Adrenal gland (tissue), 12 donors: ENCODE results near the gene INS. TPM values are rescaled to one million over a fixed set of nuclear protein-coding genes. Genes with fewer than 3 reads are reported as not detected.
"Not testable (repeated sequence)": the region's sequence is repeated elsewhere in the genome, so short reads cannot be mapped to it uniquely, and the experiment has no call there.

Experiments
- DNase-seq, 7 donors: peaks; one replicate each; pipeline ENCODE4 v3.0.0-alpha.2; 2019 to 2020
- H3K27ac ChIP-seq, 5 donors: fragments of 200-600 bp; sonication (generic) in 4 of 5; 1 replicate in 3 of 5; 2 replicates in 2 of 5; pipeline versions ENCODE4 v1.5.1 to v1.8.0; 2016 to 2020; ENCODE audit warnings: mild to moderate bottlenecking in 1 of 5
- H3K27me3 ChIP-seq: fragments of 200-600 bp; 2 replicates; pipeline ENCODE4 v1.8.0; 2021
- H3K36me3 ChIP-seq, 2 donors: fragments of 200-600 bp; replicated peaks in 1 of 2; 1 replicate in 1 of 2; 2 replicates in 1 of 2; pipeline versions ENCODE4 v1.5.1 to v1.8.0; 2018 to 2022
- H3K4me1 ChIP-seq, 2 donors: fragments of 200-600 bp; replicated peaks in 1 of 2; 1 replicate in 1 of 2; 2 replicates in 1 of 2; pipeline versions ENCODE4 v1.5.1 to v1.8.0; 2018 to 2021
- H3K4me3 ChIP-seq, 4 donors: fragments of 200-600 bp; sonication (generic) in 3 of 4; one replicate each; pipeline ENCODE4 v1.5.1; 2016 to 2018
- H3K9me3 ChIP-seq, 3 donors: fragments of 200-600 bp; sonication (generic) in 1 of 3; replicated peaks in 1 of 3; 1 replicate in 2 of 3; 2 replicates in 1 of 3; pipeline versions ENCODE4 v1.5.1 to v1.8.0; 2016 to 2021
- CTCF ChIP-seq, 6 experiments: fragments of 450-650 bp in 4 of 6; fragments of 200-600 bp in 2 of 6; sonication (generic) in 1 of 6; IDR thresholded peaks; 1 replicate in 5 of 6; 2 replicates in 1 of 6; pipeline versions ENCODE4 v1.5.1 to v1.8.0; 2016 to 2021; ENCODE audit warnings: antibody characterized with exemption in 6 of 6, mild to moderate bottlenecking in 2 of 6, moderate library complexity in 1 of 6
- POLR2A ChIP-seq, 2 donors: fragments of 450-650 bp; IDR thresholded peaks; one replicate each; pipeline ENCODE4 v1.6.1; 2017; ENCODE audit warnings: antibody characterized with exemption in 2 of 2, mild to moderate bottlenecking in 2 of 2, moderate library complexity in 1 of 2
- WGBS, 4 donors: extraction: QIAGEN DNeasy Blood & Tissue Kit in 2 of 4; methylation state at CpG; one replicate each; pipeline versions ENCODE4 v1.1.5 to v1.1.7; 2013 to 2017; 5-methylcytosine and 5-hydroxymethylcytosine counted together
- intact Hi-C, 2 donors: fragments of 100-400 bp; cut with DNase I; formaldehyde crosslinking; loops; one replicate each; pipeline versions ENCODE4 v1.14.1 to v1.15.0; 2022 to 2023
- polyA plus RNA-seq, 3 donors: library from polyadenylated mRNA; stranded (reverse); fragments of 200-250 nt in 2 of 3; fragments of 350-450 nt in 1 of 3; fragmentation: Illumina TruSeq in 1 of 3; extraction: RNeasy Lipid Tissue Mini Kit (QIAGEN cat#74804) in 1 of 3; gene quantifications; one replicate each; pipeline ENCODE4 v1.2.3, GENCODE V29; 2013 to 2014
- total RNA-seq, 9 donors: library from RNA; depleted of rRNA in 4 of 9; stranded (reverse); fragments of >200 nt in 4 of 9; fragments of 120-200 nt in 1 of 9; fragmentation: NEBNext Ultra II Directional in 1 of 9; extraction: Animal tissue kit (Norgen Biotek cat#: 25700) in 1 of 9; gene quantifications; one replicate each; pipeline versions ENCODE4 v1.1.0 to v1.2.4, GENCODE V29; 2013 to 2023
- donor health status: healthy with polysubstance abuse.
- donor health status: Bipolar disorder and iron deficiency.
- donor health status: DM: yes; HTN: yes; CAD: no.
- donor health status: DM: no; HTN: no; CAD: no.
- donor health status: DM: no; HTN: no; CAD: no.
- donor health status: DM: yes; HTN: yes; CAD: no.

The INS gene
- total and polyA plus RNA-seq, 12 donors = 0.72 to 45.2 (median 6.5) TPM; not detected in 8

DNA sequence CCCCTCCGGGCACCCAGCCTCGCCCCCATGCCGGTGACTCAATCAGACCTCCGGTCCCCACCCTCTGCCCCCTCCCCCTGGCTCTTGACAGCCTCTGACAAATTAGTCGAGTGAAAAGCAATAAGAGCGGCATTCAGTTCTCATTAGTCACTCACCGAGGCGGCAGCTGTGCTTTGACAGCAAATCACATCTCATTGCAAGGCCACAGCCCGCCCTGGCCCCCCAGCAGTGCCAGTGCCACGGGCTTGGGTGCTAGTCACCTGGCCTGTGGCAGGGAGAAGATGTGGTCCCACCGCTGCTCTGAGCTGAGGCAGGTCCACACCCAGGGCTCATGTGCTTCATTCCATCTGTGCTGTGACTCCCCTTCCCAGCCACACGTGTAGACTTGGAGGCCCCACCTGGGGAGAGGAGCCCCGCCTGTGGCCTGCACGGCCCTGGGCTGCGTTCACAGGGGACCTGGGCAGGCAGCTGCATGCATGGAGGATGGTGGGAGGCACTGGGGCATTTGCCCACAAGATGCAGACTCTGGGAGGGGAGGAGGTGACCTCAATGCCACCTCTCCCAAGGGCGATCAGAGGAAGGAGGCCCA is 18.0 kb upstream of the INS start:
- Histone ChIP-seq H3K36me3 (no peaks in the 10 kb centered on the region), H3K27ac (no peak overlapping the region), H3K27me3 (peaks cover 11% of the 10 kb centered on the region), H3K4me1 (no peaks in the 10 kb centered on the region), H3K9me3 (no peaks in the 10 kb centered on the region), H3K4me3 (no peak overlapping the region)
- no peak for DNase-seq
- intact Hi-C loops = no loop called here
- 33 to 44% (median 40%) methylated on average over 11 to 16 of the region's 16 CpGs for WGBS, 4 donors
- TF ChIP-seq POLR2A (IDR thresholded peaks at IDR 0.05) (no peak), CTCF (IDR thresholded peaks at IDR 0.05) (no peak)

DNA sequence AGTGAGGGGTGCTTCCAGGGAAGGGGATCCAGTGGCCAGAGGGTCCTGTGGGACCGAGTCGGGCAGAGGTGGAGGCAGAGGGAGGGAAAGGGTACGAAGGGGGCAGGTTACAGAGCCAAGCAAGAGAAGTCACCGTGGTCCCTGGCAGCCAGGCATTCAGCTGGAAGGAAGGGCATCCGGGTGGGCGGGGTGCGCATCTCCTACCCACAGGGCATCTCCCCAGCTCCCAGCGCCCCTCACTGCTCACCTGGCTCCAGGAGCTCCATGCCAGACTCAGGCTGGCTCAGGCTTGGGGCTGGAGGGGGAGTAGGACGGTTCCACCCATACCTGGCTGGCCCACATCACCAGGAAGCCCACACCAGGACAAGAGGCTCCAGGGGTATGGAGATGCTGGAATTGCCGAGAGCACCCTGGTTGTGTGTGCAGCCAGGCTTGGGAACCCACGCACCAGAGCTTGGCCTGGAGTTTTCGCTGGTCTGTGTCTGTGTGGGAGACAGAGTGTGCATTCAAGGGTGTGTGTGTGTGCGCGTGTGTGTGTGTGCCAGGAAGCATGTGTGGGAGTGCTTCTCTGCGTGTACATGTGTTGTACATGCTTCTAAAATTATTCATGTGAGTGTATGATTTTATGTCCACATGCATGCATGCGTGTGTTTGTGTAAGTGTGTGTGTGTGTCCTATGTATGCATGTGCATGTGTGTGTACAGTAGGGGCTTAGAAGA is 17.2 kb upstream of the INS start:
- H3K4me3 ChIP-seq, H3K36me3 ChIP-seq, H3K9me3 ChIP-seq, intact Hi-C loops, DNase-seq, H3K4me1 ChIP-seq, H3K27ac ChIP-seq: not testable (repeated sequence)
- H3K27me3 ChIP-seq = peaks cover 11% of the 10 kb centered on the region
- WGBS, 4 donors = 65 to 85% (median 80%) methylated on average over 10 to 15 of the region's 16 CpGs

DNA sequence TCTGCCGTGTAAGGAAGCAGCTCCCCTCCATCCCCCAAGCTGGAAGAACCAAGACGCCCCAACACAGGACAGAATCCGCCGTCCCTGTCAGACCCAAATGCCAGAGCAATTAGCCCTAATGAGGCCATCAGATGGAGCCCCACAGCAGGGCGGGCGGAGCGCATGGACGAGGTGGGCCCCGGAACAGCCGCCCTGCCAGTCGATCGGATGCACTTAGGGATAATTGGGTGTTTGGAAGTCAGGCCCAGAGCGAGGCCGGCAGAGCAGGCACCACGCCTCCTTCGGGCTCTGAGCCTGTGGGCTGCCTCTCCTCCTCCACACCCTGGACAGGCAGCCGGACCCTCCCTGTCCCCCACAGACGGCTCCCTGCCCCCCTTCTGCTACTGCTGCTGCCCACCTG is 16.1 kb upstream of the INS start:
- intact Hi-C loops = no loop called here
- Histone ChIP-seq H3K4me1 (no peaks in the 10 kb centered on the region), H3K36me3 (no peaks in the 10 kb centered on the region), H3K9me3 (no peaks in the 10 kb centered on the region), H3K27ac (peak overlapping the region in 1 of 5 donors; percentile 26), H3K4me3 (no peak overlapping the region), H3K27me3 (peaks cover 11% of the 10 kb centered on the region)
- 53 to 69% (median 62%) methylated on average over 7 to 18 of the region's 18 CpGs for WGBS, 4 donors
- no peak for DNase-seq
- TF ChIP-seq POLR2A (IDR thresholded peaks at IDR 0.05) = no peak
- no peak for TF ChIP-seq CTCF (IDR thresholded peaks at IDR 0.05)

DNA sequence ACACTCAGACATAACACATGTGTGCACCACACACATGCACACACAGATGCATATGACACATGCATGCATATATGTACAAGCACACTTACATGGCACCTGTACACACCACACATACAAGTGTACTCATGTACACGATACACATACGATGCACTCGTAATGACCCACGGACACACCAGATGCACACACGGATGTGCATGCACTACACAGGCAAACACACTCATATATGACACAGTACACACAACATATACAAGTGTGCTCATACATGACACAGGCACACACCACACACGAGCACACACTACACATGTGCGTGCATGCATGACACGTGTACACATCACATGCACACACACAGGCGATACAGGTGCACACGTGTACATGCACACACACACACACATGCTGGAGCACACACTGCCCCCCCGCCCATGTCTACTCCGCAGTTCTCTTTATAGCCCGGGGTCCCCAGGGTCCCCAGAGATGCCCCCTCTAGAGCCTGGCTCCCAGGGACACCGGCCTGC is 15.4 kb upstream of the INS start:
- Histone ChIP-seq H3K4me3 (no peak overlapping the region), H3K27me3 (peaks cover 11% of the 10 kb centered on the region), H3K9me3 (no peaks in the 10 kb centered on the region), H3K27ac (no peak overlapping the region), H3K4me1 (no peaks in the 10 kb centered on the region), H3K36me3 (no peaks in the 10 kb centered on the region)
- no peak for DNase-seq
- TF ChIP-seq CTCF (IDR thresholded peaks at IDR 0.05) = no peak
- TF ChIP-seq POLR2A (IDR thresholded peaks at IDR 0.05) = no peak
- intact Hi-C loops = no loop called here
- WGBS, 4 donors = 85 to 91% (median 90%) methylated on average over 5 to 14 of the region's 14 CpGs
